CD4-positive, alpha-beta T cell (primary cell): ENCODE measurements around the gene MAST3. TPM values are rescaled to one million over a fixed set of nuclear protein-coding genes. Genes with fewer than 3 reads are reported as not detected.
"Not testable (repeated sequence)": the region's sequence is repeated elsewhere in the genome, so short reads cannot be mapped to it uniquely, and the experiment has no call there.

Experiments
- ATAC-seq: fragments of 200-7000 bp; cut with Tn5 transposase; one replicate; pipeline ENCODE4 v1.10.0; 2022; ENCODE audit warnings: mild to moderate bottlenecking; ENCODE audit not compliant: poor library complexity
- CTCF ChIA-PET: fragments of 350-600 bp; sonication (Branson Sonifier 250); formaldehyde crosslinking; loops from one replicate; lab custom pipeline; 2021; ENCODE audit warnings: antibody characterized with exemption, inconsistent platforms; lab: Charles Lee
- POLR2A ChIA-PET: fragments of 350-600 bp; sonication (Branson Sonifier 250); formaldehyde crosslinking; loops from one replicate; lab custom pipeline; 2021; ENCODE audit warnings: antibody characterized with exemption, inconsistent platforms; lab: Charles Lee
- DNase-seq, 14 experiments: peaks; one replicate each; pipeline ENCODE4 v3.0.0-alpha.2; 2013 to 2020; ENCODE audit warnings: mixed read lengths in 2 of 14
- H3K27ac ChIP-seq, 2 donors: one replicate each; pipeline versions ENCODE4 v1.5.1 to v1.7.0; 2013; ENCODE audit warnings: low read length in 2 of 2, low read depth in 1 of 2, mild to moderate bottlenecking in 1 of 2
- H3K27me3 ChIP-seq, 2 experiments: 1 replicate in 1 of 2; 2 replicates in 1 of 2; pipeline versions ENCODE4 v1.6.1 to v1.7.0; 2013; ENCODE audit warnings: low read length in 2 of 2, control low read depth in 1 of 2, mild to moderate bottlenecking in 1 of 2, moderate library complexity in 1 of 2; ENCODE audit not compliant: insufficient read depth in 2 of 2, control insufficient read depth in 1 of 2
- H3K36me3 ChIP-seq: one replicate; pipeline ENCODE4 v1.6.1; 2013; ENCODE audit warnings: low read length, control low read depth; ENCODE audit not compliant: insufficient read depth
- H3K4me1 ChIP-seq: one replicate; pipeline ENCODE4 v1.6.1; 2013; ENCODE audit warnings: low read length, control low read depth; ENCODE audit not compliant: insufficient read depth
- H3K4me3 ChIP-seq: one replicate; pipeline ENCODE4 v1.5.1; 2013; ENCODE audit warnings: mild to moderate bottlenecking, low read length, moderate library complexity
- H3K9me3 ChIP-seq, 2 experiments: 1 replicate in 1 of 2; 2 replicates in 1 of 2; pipeline versions ENCODE4 v1.6.1 to v1.7.0; 2013; ENCODE audit warnings: low read length in 2 of 2, mild to moderate bottlenecking in 2 of 2, control low read depth in 1 of 2, moderate library complexity in 1 of 2; ENCODE audit not compliant: control insufficient read depth in 1 of 2, insufficient read depth in 1 of 2
- H3K27ac Mint-ChIP-seq: one replicate; pipeline ENCODE4 v1.8.0; 2020; ENCODE audit warnings: mixed read lengths
- H3K27me3 Mint-ChIP-seq: one replicate; pipeline ENCODE4 v1.8.0; 2021; ENCODE audit warnings: mixed read lengths
- H3K36me3 Mint-ChIP-seq: one replicate; pipeline ENCODE4 v1.8.0; 2021; ENCODE audit warnings: low read depth, mixed read lengths
- H3K4me1 Mint-ChIP-seq: one replicate; pipeline ENCODE4 v1.8.0; 2021; ENCODE audit warnings: low read depth, mixed read lengths
- H3K4me3 Mint-ChIP-seq: one replicate; pipeline ENCODE4 v1.8.0; 2020; ENCODE audit warnings: mild to moderate bottlenecking, mixed read lengths
- H3K9me3 Mint-ChIP-seq: one replicate; pipeline ENCODE4 v1.8.0; 2020; ENCODE audit warnings: mixed read lengths
- intact Hi-C, 2 experiments: fragments of 100-400 bp; cut with DNase I in 1 of 2; cut with micrococcal nuclease in 1 of 2; formaldehyde crosslinking; loops; one replicate each; pipeline versions ENCODE4 v1.15.1 to v1.9.0; 2023 to 2025; cut with DNase I, micrococcal nuclease
- total RNA-seq, 174 experiments: library from RNA in 2 of 174; stranded (reverse) in 2 of 174; gene quantifications; one replicate each; pipeline ENCODE4 v1.2.3 and lab custom pipeline; 2021 to 2026
- TF ChIP-seq, protein P1 (sequence below): fragments of 200-600 bp; IDR thresholded peaks from one replicate; pipeline ENCODE4 v1.8.0; 2022; ENCODE audit warnings: antibody characterized with exemption, mild to moderate bottlenecking

MAST3 gene
- total RNA-seq, 2 experiments from 2014 or later, result 16.1 to 16.4 TPM

DNA sequence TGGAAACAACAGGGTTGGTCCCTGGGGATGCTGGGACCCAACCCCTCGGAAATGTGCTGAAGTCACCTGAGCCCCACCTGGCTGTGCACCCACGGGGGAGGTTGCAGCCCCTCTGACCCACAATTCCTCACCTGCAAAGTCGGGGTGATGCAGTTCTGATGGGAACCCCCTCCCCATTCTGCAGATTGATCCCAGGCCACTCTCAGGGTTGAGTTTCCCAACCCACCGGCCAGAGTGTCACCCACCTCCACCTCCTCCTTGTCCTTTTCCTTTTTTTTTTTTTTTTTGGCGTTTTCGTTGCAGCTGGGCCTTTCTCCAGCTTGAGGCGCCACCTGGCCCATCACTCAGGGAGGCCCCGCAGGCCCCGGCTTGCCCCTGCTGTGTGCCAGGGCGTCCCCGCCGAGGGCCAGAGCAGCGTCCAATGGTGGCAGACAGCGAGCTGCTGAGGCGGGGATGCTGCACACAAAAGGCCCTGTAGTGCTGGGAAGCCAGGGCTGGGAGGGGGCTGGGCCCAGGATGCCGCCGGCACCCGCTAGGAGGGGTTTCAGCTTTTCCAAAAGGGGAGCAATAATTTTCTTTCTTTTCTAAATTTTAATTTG lies 60.0 kb downstream of the MAST3 start:
- POLR2A ChIA-PET, result no interaction called here
- no peaks in the 10 kb centered on the region for H3K9me3 ChIP-seq
- ATAC-seq, result no peak
- peaks cover 19% of the 10 kb centered on the region for H3K36me3 Mint-ChIP-seq
- H3K27ac ChIP-seq, result no peak overlapping the region
- no peaks in the 10 kb centered on the region for H3K9me3 Mint-ChIP-seq
- no peaks in the 10 kb centered on the region for H3K27me3 Mint-ChIP-seq
- H3K4me1 ChIP-seq, result peaks cover 40% of the 10 kb centered on the region
- TF ChIP-seq, protein P1, sequence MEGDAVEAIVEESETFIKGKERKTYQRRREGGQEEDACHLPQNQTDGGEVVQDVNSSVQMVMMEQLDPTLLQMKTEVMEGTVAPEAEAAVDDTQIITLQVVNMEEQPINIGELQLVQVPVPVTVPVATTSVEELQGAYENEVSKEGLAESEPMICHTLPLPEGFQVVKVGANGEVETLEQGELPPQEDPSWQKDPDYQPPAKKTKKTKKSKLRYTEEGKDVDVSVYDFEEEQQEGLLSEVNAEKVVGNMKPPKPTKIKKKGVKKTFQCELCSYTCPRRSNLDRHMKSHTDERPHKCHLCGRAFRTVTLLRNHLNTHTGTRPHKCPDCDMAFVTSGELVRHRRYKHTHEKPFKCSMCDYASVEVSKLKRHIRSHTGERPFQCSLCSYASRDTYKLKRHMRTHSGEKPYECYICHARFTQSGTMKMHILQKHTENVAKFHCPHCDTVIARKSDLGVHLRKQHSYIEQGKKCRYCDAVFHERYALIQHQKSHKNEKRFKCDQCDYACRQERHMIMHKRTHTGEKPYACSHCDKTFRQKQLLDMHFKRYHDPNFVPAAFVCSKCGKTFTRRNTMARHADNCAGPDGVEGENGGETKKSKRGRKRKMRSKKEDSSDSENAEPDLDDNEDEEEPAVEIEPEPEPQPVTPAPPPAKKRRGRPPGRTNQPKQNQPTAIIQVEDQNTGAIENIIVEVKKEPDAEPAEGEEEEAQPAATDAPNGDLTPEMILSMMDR, result no peak
- H3K4me3 Mint-ChIP-seq, result no peak overlapping the region
- intact Hi-C loops, result no loop called here
- H3K4me3 ChIP-seq, result no peak overlapping the region
- H3K4me1 Mint-ChIP-seq, result peaks cover 25% of the 10 kb centered on the region
- H3K27me3 ChIP-seq, result no peaks in the 10 kb centered on the region
- CTCF ChIA-PET, result no interaction called here
- peak in 1 of 14 experiments; percentile 24 for DNase-seq
- no peak overlapping the region for H3K27ac Mint-ChIP-seq
- peaks cover 17% of the 10 kb centered on the region for H3K36me3 ChIP-seq

DNA sequence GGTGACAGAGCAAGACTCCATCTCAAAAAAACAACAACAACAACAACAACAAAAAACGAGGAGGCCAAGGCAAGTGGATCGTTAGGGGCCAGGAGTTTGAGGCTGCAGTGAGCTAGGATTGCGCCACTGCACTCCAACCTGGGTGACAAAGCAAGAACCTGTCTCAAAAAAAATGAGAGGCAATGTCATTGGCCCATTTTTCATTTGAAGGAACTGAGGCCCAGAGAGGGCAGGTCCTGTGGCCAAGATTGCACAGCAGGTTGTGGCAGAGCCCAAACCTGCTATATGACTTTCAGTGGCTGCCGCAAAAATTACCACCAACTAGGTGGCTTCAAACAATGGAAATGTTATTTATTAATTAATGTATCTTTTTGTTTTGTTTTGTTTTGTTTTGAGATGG lies 60.9 kb downstream of the MAST3 start:
- POLR2A ChIA-PET, result no interaction called here
- CTCF ChIA-PET, result no interaction called here
- Mint-ChIP-seq H3K4me3 (no peak overlapping the region), H3K9me3 (no peaks in the 10 kb centered on the region), H3K36me3 (peaks cover 20% of the 10 kb centered on the region), H3K27ac (no peak overlapping the region), H3K27me3 (no peaks in the 10 kb centered on the region), H3K4me1 (peaks cover 23% of the 10 kb centered on the region)
- no peaks in the 10 kb centered on the region for H3K9me3 ChIP-seq
- H3K27me3 ChIP-seq, result no peaks in the 10 kb centered on the region
- H3K27ac ChIP-seq, result no peak overlapping the region
- ATAC-seq, result no peak
- H3K4me1 ChIP-seq, result peaks cover 35% of the 10 kb centered on the region
- intact Hi-C loops, result no loop called here
- peaks cover 24% of the 10 kb centered on the region for H3K36me3 ChIP-seq
- H3K4me3 ChIP-seq, result no peak overlapping the region
- no peak for DNase-seq
- TF ChIP-seq, protein P1, result no peak

DNA sequence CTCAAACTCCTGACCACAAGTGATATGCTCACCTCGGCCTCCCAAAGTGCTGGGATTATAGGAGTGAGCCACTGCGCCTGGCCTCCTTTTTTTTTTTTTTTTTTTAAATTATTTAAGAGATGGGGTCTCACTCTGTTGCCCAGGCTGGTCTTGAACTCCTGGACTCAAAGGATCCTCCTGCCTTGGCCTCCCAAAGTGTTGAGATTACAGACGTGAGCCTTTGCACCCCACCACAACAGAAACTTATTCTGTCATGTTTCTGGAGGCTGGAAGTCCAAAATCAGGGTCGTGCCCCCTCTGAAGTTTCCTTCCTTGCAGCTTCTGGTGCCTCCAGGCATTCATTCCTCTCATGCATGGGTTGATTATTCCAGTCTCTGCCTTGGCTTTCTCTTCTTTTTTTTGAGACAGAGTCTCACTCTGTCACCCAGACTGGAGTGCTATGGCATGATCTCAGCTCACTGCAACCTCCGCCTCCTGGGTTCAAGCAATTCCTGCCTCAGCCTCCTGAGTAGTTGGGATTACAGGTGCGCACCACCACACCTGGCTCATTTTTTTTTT lies 61.6 kb downstream of the MAST3 start:
- Mint-ChIP-seq H3K36me3 (peaks cover 17% of the 10 kb centered on the region), H3K4me1 (peaks cover 19% of the 10 kb centered on the region)
- ATAC-seq, intact Hi-C loops, CTCF ChIA-PET, H3K27ac Mint-ChIP-seq, H3K4me3 ChIP-seq, DNase-seq, H3K27me3 Mint-ChIP-seq, H3K9me3 Mint-ChIP-seq, H3K27ac ChIP-seq, H3K4me3 Mint-ChIP-seq, H3K9me3 ChIP-seq, H3K27me3 ChIP-seq: not testable (repeated sequence)
- Histone ChIP-seq H3K36me3 (peaks cover 24% of the 10 kb centered on the region), H3K4me1 (peaks cover 29% of the 10 kb centered on the region)
- POLR2A ChIA-PET, result interaction anchor here (1.5 kb wide), 1 partner anchor 13 kb away, joined by 4 read pairs; no protein-coding TSS in a partner anchor
